Muscle of arm (tissue), 12 donors: ENCODE measurements around the gene TMEM214. TPM values are rescaled to one million over a fixed set of nuclear protein-coding genes. Genes with fewer than 3 reads are reported as not detected.
A peak's percentile ranks its signal among the peaks of the same experiment; 100 is the strongest.

Experiments
- DNase-seq: peaks from one replicate; pipeline ENCODE4 v3.0.0-alpha.2; 2013
- polyA plus RNA-seq, 12 donors: library from polyadenylated mRNA; unstranded; fragments of 120-200 nt; gene quantifications; one replicate each; pipeline ENCODE4 v1.2.1, GENCODE V29; 2013; ENCODE audit not compliant: insufficient read length in 12 of 12

TMEM214 gene
- polyA plus RNA-seq, 12 donors, result 48.5 to 80.4 (median 65.7) TPM; not detected in 1

GRCh38 chr2:27081984-27082772 is 49.4 kb downstream of the TMEM214 start:
- no peak for DNase-seq

- no peak for DNase-seq
These were observed 50.1 kb downstream of the TMEM214 start for GRCh38 chr2:27082773-27083409.

DNA sequence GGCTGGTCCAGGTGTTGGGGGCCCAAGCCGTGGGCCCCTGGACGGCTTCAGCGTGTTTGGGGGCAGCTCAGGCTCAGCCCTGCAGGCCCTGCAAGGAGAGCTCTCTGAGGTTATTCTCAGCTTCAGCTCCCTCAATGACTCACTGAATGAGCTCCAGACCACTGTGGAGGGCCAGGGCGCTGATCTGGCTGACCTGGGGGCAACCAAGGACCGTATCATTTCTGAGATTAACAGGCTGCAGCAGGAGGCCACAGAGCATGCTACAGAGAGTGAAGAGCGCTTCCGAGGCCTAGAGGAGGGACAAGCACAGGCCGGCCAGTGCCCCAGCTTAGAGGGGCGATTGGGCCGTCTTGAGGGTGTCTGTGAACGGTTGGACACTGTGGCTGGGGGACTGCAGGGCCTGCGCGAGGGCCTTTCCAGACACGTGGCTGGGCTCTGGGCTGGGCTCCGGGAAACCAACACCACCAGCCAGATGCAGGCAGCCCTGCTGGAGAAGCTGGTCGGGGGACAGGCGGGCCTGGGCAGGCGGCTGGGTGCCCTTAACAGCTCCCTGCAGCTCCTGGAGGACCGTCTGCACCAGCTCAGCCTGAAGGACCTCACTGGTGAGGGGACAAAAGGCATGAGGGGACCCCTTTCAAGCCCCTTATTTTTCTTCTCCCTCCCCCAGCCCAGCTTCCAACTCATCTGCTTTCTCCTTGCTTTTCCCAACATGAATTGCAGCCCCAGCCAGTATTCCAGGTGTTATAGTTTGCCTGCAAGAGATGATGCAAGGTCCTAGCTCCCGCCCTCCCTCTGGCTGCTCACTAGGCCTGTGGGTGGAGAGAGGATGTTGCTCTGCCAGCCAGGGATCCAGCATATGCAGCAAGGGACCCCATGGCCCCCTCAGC is 50.9 kb downstream of the TMEM214 start:
- DNase-seq, result no peak

DNA sequence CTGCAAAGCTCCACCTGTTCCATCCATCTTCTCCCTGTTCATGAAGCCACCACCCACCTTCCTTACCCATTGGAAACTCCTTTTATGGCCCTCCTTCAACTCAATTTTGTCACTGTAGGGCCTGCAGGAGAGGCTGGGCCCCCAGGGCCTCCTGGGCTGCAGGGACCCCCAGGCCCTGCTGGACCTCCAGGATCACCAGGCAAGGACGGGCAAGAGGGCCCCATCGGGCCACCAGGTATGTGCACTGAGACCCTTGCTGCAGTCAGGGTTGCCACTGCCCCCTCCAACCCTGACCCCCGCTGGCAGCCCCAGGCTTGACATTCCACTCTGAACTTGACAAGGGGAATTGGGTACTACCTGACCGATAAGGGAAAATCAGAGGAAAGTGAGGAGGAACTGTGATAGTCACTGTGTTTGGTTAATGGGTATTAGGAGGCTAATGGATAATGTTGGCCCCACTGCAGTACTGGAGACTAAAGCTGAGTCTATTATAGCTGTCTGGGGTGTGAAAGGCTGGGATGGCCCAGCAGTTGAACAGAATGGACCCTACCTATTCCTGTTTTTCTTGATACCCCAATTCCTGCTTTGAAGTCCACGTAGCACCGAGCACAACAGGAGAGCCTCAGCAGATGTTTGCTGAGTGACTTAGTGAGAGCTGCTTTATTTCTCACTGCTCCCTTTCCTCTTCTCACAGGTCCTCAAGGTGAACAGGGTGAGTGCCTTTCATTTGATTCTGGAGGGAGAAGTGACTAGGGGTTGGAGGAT is 51.7 kb downstream of the TMEM214 start:
- no peak for DNase-seq

DNA sequence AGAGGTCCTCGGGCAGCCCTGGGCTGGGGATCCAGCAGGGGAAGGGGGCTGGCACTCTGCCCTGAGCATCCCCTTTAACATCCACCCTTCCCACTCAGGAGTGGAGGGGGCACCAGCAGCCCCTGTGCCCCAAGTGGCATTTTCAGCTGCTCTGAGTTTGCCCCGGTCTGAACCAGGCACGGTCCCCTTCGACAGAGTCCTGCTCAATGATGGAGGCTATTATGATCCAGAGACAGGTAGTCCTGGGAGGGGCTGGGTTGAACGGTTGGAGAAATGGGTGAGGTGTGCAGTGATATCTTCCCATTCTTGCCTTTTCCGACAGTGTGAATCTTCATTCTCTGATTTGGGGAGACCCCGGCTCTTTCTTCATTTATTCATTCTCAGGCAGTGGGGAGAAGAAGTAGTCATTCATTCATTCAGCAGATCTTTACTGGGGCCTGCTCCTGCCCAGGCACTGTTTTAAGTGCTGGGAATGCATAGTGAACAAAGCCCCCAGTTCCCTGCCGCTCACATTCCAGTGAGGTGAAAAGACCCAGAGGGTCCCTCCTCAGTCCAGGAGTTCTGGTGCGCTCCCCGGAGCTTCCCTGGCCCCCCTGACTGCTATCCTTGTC is 52.4 kb downstream of the TMEM214 start:
- DNase-seq, result no peak

DNA sequence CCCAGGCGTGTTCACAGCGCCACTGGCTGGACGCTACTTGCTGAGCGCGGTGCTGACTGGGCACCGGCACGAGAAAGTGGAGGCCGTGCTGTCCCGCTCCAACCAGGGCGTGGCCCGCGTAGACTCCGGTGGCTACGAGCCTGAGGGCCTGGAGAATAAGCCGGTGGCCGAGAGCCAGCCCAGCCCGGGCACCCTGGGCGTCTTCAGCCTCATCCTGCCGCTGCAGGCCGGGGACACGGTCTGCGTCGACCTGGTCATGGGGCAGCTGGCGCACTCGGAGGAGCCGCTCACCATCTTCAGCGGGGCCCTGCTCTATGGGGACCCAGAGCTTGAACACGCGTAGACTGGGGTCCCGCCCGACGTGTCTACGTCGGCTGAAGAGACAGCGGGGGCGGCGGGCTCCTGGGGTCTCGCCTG is 52.9 kb downstream of the TMEM214 start:
- DNase-seq, result peak; percentile 58

- peak; percentile 94 for DNase-seq
These were observed 53.4 kb downstream of the TMEM214 start for GRCh38 chr2:27086090-27086723.

DNA sequence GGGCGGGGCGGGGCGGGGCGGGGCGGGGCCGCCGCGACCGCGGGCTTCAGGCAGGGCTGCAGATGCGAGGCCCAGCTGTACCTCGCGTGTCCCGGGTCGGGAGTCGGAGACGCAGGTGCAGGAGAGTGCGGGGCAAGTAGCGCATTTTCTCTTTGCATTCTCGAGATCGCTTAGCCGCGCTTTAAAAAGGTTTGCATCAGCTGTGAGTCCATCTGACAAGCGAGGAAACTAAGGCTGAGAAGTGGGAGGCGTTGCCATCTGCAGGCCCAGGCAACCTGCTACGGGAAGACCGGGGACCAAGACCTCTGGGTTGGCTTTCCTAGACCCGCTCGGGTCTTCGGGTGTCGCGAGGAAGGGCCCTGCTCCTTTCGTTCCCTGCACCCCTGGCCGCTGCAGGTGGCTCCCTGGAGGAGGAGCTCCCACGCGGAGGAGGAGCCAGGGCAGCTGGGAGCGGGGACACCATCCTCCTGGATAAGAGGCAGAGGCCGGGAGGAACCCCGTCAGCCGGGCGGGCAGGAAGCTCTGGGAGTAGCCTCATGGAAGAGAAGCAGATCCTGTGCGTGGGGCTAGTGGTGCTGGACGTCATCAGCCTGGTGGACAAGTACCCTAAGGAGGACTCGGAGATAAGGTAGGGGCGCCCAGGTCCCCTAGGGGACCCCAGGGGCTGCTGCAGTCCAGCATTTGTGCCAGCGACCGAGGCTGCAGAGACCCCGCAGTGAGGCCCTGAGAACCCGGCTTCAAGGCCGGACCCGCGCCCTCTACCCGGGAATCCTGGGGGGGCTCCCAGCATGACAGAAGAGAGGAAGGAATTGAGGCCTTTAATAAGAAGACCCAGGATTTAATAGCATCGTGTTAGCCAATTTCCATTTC is 54.2 kb downstream of the TMEM214 start, which contains the start of gene KHK:
Gene KHK (plus strand): TSS at position 49 of the 870 bp plus-strand sequence. CDS start 488 bp downstream, at position 537.
- DNase-seq, result no peak

- DNase-seq, result no peak
These were observed 55.2 kb downstream of the TMEM214 start for GRCh38 chr2:27087823-27088410.

GRCh38 chr2:27088634-27089033 is 55.9 kb downstream of the TMEM214 start:
- DNase-seq, result no peak

GRCh38 chr2:27089111-27089954 is 56.6 kb downstream of the TMEM214 start:
- no peak for DNase-seq

Other genes starting within 250 kb of the TMEM214 start
- gene CENPA, start 246.9 kb upstream of the TMEM214 start, polyA plus RNA-seq, result 10 to 100 TPM in 4 of 12 donors, 1 to 10 TPM in 6, not detected in 2; 4.3 to 13.8 (median 7.6) TPM
- gene DPYSL5, start 184.8 kb upstream of the TMEM214 start, polyA plus RNA-seq, result 10 to 100 TPM in 10 of 12 donors, 1 to 10 TPM in 1, not detected in 1; 8.2 to 24.2 (median 21.2) TPM
- 100 to 1,000 TPM in 1 of 12 donors, 10 to 100 TPM in 11; 18.0 to 332 (median 26.6) TPM for gene MAPRE3, start 62.3 kb upstream of the TMEM214 start, polyA plus RNA-seq
- 10 to 100 TPM in 11 of 12 donors, not detected in 1; 17.0 to 62.7 (median 20.1) TPM for gene AGBL5, start 18.7 kb downstream of the TMEM214 start, polyA plus RNA-seq
- gene OST4, start 38.7 kb downstream of the TMEM214 start, polyA plus RNA-seq, result 100 to 1,000 TPM in 11 of 12 donors, not detected in 1; 209 to 311 (median 238) TPM
- gene EMILIN1, start 45.6 kb downstream of the TMEM214 start, polyA plus RNA-seq, result 100 to 1,000 TPM in 1 of 12 donors, 10 to 100 TPM in 10, not detected in 1; 39.9 to 107 (median 64.1) TPM
- gene KHK, start 53.8 kb downstream of the TMEM214 start, polyA plus RNA-seq, result 1 to 10 TPM in 11 of 12 donors, not detected in 1; 1.1 to 7.6 (median 2.1) TPM
- 1 to 10 TPM in 9 of 12 donors, under 1 TPM in 1, not detected in 2; 0.62 to 4.6 (median 1.8) TPM for gene CGREF1, start 86.2 kb downstream of the TMEM214 start, polyA plus RNA-seq
- gene ABHD1, start 90.8 kb downstream of the TMEM214 start, polyA plus RNA-seq, result under 1 TPM in 10 of 12 donors, not detected in 2; 0.12 to 0.70 (median 0.34) TPM
- 10 to 100 TPM in 11 of 12 donors, not detected in 1; 24.1 to 39.8 (median 33.6) TPM for gene PREB, start 101.7 kb downstream of the TMEM214 start, polyA plus RNA-seq
- gene PRR30, start 106.4 kb downstream of the TMEM214 start, polyA plus RNA-seq, result not detected
- under 1 TPM in 10 of 12 donors, not detected in 2; 0.18 to 0.44 (median 0.30) TPM for gene TCF23, start 116.0 kb downstream of the TMEM214 start, polyA plus RNA-seq
- gene ATRAID, start 179.1 kb downstream of the TMEM214 start, polyA plus RNA-seq, result 100 to 1,000 TPM in 5 of 12 donors, 10 to 100 TPM in 6, not detected in 1; 85.6 to 115 (median 98.3) TPM
- gene SLC5A6, start 179.3 kb downstream of the TMEM214 start, polyA plus RNA-seq, result 10 to 100 TPM in 11 of 12 donors, not detected in 1; 11.1 to 25.1 (median 17.6) TPM
- 10 to 100 TPM in 11 of 12 donors, not detected in 1; 18.7 to 45.3 (median 24.5) TPM for gene CAD, start 184.4 kb downstream of the TMEM214 start, polyA plus RNA-seq
- gene SLC30A3, start 230.1 kb downstream of the TMEM214 start, polyA plus RNA-seq, result 1 to 10 TPM in 3 of 12 donors, under 1 TPM in 7, not detected in 2; 0.18 to 2.2 (median 0.81) TPM
- under 1 TPM in 7 of 12 donors, not detected in 5; 0.14 to 0.74 (median 0.28) TPM for gene DNAJC5G, start 242.5 kb downstream of the TMEM214 start, polyA plus RNA-seq
- gene TRIM54, start 249.5 kb downstream of the TMEM214 start, polyA plus RNA-seq, result 100 to 1,000 TPM in 4 of 12 donors, 10 to 100 TPM in 7, not detected in 1; 34.2 to 125 (median 94.4) TPM